NCI-H1105 treated with DMSO at 0.1 percent for 48 hours (cell line): ENCODE data around the gene RIMS1.

ENCODE experiments used
- DNase-seq: peaks from one replicate; lab custom pipeline; 2025; lab: John Stamatoyannopoulos, UW

Gene RIMS1

DNA sequence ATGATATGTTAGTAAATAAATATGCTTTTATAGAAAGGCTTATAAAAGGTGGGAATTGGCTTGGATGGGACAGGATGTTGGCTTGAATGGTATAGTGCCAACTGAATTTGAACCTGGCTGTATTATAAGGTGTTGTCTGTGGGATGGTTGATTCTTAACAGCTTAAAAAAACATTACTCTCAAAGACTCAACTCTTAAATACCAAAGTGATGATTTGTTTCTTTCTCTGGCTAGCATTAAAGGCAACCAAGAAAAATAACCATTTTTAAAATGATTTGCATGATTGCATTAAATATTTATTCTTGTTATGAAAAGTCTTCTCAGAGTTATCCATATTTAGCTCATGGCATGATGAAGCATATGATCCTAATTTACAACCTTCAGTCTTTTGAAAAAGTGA is 216.2 kb downstream of the RIMS1 start:
- DNase-seq: no peak

DNA sequence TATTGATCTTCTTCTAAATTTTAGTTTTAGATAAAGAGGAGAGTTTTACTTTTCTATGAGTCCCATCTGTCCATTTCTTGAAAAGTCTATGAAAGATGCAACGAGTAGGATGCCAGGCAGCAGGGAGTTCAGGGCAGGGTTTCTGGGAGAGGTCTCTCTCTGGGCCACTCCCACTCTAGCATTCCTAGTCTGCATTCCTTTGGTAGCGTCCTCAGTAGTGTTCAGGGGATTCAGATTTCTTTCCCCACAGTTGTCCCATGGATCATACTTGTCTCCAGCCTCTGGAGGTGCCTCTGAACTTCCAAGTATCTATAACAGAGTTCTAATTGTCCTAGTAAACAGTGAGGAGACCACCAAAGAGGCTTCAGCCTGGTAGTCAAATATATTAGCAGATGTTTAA is 225.3 kb downstream of the RIMS1 start:
- no peak for DNase-seq

DNA sequence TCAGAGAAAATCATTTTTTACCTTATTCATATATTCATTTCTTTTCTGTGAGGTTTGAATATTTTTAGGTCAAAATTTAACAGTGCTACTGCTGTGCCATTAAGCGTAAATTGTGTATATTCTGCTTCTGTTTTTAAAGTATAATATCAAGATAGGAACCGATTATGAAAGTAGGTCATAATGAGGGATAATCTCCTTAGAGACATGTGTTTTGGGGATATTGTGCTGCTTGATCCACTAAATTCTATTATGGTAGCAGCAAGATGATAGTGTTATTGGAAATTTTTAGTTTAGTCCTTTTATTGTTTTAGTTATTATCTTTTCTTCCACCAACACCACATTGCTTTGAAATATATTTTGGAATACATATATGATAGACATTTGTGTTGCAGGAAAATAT is 244.0 kb downstream of the RIMS1 start:
- no peak for DNase-seq

DNA sequence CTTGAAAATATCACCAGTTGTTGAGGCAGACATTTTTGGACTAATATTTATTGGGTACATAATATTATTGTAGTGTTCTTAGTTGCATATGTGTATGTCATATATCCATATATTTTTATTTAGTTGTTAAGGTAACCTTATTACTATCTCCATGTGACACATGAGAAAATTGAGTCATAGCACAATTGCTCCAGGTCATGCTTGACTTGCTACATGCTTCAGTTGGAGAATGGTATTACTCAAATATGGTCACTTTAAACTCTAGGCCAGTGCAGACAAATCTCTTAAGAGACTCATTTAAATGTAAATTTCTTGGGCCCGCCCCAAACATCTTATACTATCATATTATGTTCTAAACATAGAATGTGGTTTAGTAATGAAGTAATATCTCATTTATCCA is 246.1 kb downstream of the RIMS1 start:
- no peak for DNase-seq

DNA sequence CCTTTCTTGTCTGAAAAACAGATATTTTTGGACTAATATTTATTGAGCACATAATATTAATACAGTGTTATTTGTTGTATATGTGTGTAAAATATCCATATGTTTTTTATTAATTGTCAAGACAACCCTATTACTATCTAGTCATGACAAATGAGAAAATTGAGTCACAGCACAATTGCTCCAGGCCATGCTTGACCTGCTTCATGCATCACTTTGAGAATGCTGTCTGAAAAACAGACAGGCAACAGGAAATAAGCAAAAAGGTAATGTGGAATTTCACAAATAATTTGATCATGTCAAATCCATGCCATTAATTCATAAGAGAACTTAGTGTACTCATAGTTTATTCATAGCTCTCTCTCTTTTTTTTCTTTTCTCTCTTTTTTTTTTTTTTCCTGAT is 246.5 kb downstream of the RIMS1 start:
- DNase-seq: no peak

DNA sequence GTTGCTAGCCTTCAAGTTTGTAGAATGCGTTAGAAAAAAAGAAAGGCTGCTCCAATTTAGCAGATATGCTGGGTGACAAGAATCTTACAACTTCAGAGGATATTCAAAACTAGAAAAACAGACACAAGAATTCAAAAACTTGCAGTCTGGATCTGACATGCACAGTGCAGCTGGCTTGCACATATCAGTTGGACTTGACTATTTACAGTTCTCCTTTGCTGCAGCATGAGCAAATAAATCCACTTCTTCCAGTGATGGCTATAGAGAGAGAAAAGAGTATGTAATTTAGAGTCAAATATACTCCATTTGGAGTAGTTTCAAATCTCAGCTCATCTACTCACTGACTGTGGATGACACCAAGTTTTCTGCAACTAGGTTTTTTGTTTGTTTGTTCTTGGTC is 247.0 kb downstream of the RIMS1 start:
- DNase-seq: no peak

DNA sequence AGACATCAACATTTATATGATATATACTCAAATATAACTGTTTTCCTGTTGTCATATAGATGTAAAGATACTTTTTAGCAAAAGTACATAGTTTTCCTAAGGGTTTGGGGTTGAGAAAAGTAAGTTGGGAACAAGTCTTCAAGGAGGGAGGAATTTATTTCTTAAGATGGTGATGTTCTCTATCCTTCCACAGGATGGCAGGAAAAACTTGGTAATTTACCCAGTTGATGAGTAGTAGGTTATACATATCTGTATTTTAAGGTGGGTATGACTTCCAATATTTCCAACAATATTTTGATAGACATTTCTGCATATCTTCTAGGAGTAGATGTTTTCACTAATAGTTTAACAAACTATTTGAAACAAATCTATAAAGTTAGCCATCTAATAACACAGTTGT is 254.4 kb downstream of the RIMS1 start:
- no peak for DNase-seq

DNA sequence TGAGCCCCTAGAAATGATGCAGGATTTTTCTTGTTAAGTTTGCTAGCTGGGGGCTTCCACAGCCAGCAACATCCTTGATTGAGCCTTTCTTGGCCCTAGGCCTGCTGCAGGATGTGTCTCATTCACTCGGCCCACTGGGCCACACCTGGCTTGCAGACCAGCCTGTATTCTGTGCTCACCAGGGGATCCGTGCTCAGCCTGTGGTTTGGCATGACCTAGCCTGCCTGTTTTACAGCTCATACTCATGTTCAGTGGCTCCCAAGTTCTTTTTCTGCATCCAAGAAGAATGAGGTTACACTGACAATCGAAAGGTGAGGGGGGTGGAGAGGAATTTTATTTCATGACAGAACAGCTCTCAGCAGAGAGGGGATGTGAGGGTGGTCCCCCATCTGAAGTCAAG is 263.4 kb downstream of the RIMS1 start:
- DNase-seq: no peak

DNA sequence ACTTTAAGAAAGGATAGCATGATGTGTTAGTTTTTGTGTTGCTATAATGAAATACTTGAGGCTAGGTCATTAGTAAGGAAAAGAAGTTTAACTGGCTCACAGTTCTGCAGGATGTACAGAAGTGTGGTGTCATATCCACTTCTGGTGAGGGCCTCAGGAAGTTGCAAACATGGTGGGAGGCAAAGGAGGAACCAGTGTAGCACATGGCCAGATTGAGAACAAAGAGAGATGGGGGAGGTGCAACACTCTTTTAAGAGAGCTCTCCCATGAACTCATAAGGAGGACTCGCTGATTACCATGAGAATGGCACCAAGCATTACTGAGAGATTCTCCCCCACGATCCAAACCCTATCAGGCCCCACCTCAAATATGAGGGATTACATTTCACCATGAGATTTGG is 265.4 kb downstream of the RIMS1 start:
- DNase-seq: no peak

DNA sequence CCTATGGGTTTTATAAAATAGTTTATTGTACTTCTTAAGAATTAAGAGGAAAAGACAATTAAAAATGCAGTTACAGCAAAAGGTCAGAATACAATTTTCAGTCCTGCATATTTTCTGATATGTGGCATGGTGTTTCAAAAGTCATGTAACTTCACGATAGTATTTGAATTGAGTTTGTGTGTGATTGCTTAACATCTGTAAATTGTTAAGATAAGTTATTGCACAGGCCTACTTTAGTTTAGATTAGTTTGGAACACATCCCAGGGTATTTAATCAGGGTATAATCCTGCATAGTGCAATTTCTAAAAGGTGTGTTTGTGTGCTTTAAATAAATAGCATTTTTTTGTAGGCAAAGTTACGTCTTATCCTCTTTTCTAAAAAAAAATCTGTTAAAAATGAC is 289.6 kb downstream of the RIMS1 start:
- DNase-seq: no peak

DNA sequence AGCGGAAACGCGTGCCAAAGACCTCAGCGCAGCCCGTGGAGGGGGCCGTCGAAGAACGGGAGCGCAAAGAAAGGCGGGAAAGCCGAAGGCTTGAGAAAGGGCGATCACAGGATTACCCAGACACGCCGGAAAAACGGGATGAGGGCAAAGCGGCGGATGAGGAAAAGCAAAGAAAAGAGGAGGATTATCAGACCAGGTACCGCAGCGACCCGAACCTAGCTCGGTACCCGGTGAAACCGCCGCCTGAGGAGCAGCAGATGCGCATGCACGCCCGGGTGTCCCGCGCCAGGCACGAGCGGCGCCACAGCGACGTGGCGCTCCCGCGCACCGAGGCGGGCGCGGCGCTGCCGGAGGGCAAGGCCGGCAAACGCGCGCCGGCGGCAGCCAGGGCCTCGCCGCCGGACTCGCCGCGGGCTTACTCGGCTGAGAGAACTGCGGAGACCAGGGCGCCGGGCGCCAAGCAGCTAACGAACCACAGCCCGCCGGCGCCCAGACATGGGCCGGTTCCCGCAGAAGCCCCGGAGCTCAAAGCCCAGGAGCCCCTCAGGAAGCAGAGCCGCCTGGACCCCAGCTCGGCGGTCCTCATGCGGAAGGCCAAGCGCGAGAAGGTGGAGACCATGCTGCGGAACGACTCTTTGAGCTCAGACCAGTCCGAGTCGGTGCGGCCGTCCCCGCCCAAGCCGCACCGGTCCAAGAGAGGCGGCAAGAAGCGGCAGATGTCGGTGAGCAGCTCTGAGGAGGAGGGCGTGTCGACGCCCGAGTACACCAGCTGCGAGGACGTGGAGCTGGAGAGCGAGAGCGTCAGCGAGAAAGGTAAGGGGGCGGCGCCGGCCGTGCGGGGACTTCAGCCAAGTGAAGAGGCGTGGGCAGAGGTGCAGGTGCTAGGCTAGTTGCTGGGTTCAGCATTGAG is 296.2 kb downstream of the RIMS1 start:
- DNase-seq: peak; percentile 92

DNA sequence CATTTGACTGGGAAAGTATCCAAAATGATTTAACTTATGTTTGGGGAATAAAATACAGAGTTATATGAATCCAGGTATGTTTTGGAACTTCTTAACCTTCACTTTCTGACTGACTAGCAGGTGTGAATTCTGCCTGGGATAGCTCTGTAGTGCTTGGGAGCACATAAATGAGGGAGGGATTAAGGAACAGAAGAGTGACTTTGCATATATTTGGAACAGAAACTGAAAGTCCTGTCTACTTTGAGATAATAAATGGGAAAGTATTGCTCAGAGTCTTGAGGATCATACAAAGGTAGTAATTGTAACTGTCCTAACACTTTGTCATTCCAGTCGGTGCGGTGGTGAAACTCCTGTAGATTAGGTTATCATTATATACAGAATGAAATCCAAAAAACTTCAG is 317.6 kb downstream of the RIMS1 start:
- DNase-seq: no peak

DNA sequence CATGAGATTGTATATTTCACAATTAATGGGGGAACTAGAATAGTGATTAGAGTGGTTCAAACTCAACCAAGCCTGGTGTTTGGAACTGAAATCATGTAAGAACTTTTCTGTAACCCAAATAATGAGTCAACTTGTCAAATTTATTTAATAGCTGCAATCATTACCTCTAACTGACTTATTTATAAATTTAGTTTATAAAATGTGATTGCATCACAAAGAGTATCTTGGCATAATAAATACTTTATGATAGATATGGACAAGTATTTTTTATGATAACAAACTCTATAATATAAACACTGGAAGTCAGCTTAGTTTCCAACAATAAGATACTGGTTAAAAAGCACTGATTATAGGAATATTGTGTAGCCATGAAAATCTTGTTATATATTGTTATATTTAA is 319.1 kb downstream of the RIMS1 start:
- DNase-seq: no peak

DNA sequence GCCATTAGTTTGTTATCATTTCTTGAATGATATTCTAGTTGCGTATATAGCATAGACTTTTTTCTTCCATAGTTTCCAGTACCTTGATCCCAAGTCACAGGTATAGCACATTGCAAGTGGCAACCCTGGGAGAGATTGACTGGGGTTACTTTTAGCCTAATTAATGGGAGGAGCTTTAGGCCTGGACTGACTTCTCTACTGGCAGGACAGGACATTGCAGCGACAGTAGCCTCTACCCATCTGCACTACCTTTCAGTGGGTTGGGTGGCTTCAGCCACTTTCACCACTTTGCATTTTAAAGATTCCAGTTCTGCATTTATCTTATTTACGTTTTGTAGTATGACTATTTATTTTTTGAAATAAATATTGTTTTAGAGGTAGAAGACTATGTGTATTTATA is 320.3 kb downstream of the RIMS1 start:
- no peak for DNase-seq

DNA sequence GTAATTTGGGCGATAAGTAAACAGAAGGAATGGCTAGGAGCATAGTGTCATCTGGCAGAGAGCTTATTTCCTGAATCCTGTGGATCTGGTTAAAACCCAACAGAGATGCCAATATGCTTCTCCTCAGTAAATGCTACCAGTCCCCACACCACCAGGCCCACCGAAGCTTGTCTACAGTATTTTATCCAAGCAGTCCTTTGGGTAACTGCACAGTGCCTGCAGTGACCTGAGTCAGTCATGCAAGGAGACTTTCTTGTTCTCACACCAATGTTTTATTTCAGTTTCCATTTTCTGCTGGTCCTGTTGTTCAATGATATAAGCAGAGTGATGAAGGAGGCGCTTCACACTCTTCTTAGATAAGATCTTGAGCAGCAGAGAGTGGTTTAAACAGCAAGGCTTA is 326.3 kb downstream of the RIMS1 start:
- peak; percentile 55 for DNase-seq

DNA sequence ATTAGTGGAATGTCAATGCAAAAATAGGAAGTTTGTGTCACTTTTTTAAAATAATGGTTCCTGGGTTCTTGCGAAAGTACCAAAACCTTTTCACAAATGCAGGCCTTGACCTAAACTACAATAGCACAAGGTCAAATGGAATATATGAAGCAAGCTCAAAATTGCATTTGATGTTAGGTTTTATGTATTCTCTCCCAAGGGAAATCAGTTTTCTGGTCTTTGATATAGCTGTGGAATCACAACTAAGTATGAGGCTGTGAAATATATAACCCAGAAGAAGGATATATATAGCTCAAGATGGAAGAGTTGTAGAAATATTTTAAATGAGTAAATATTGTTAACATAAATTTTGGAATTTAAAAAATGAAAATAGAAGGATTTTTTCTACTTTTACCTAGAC is 327.3 kb downstream of the RIMS1 start:
- DNase-seq: no peak

DNA sequence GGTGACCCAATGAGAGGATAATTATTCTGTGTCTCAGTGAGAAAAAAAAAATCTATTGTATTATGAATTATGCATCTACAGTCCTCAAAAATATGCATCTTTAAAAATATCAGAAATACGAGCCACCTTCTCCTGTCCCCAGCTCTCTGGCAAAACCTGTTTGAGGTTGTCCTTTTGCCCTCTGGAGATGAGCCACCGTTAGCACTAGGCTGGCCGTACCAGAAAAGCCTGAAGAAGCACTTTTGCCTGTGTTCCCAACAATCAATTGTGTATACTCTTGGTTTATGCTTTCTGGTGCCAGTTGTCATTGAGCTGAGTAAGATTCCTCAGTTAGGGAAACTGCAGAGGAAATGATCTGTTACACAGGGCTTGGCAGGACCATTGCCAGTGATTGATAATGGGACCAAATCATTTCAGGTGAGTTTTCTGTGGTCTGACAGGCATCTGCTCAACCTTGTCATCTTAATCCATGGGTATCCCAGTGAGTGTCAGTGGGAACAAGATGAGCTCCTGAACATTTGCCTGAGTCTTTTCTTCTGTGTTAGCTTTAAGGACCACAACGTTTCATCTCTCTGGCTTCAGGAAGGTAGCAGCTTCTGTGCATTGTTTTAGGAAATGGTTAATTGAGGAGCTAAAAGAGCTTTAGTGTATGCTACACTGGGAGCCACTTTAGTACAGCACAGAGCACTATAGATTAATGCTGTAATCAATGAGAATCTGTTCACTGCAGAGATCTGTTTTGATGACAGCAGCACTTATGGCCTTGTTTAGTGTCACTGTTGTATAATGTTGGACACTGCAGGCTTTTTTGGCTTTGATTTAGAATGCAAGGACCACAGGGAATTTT is 330.1 kb downstream of the RIMS1 start:
- DNase-seq: no peak

DNA sequence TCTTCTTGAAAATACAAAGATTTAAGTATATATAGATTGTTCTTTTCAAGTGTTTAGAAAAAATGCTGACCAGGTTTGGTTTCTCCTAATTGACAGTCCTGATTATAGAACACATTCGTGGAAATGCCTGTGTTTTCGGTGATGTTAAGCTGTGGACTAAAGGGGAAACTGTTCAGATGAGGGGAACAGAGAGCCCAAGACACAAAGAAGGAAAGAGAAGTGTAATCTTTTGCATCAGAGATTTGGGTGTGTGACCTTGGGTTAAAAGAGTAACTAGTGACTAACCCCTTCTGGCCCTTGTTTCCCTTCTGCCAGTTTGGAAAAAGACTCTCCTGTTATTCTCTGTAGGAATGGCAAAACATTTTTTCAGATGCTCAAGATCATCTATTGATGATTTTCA is 331.3 kb downstream of the RIMS1 start:
- no peak for DNase-seq

DNA sequence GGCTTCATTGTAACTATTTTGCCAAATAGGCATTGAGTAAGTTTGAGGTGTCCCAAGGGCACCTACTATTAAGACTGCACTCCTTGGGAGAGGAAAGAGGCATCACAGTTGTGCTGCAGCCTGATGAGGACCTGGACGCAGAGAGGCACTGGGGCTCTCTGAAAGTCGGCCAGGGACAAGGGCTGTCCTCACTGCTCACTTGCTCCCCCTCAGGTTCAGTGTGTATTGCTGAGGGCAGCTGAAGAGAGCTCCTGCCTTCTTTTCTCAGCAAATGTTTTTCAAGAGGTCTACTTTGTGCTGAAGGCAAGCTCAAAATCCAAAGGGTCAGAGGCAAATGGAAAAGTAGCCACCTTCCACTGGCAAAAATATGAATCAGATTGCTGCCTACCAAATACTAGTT is 331.8 kb downstream of the RIMS1 start:
- peak; percentile 8 for DNase-seq

DNA sequence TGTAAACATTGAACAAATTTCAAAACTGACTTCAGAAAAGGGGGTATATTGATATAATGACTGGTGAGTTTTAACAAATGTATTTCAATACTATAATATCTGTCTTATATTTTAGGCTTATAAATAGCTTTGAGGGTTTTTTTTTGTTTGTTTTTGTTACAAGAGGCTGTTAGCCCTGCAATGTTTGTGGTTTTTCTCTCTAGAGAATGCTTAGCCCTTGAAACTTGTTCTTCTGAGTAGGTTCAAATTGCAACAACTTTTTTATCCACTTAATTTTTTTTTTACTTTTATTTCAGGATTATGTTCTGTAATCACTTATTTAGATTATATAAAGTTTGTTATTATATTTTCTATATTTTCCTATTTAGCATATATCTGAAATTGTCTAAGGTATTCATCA is 333.2 kb downstream of the RIMS1 start:
- DNase-seq: no peak

DNA sequence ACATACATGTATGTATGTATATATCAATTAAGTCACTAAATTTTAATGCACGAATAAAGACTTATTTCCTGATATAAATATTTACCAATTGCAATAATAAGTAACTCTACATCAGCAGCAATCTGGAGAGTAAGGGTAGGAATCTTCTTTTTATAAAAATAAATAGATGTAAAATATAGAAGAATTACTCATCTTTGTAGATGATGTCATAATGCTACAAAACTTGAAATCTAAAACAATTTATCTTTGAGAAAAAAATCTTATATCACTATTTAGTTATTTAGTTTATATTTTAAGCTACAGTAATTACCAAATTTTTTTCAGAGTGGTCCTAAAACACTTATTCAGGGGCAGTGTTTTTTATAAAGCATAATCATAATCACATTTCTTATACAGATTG is 351.7 kb downstream of the RIMS1 start:
- DNase-seq: no peak

DNA sequence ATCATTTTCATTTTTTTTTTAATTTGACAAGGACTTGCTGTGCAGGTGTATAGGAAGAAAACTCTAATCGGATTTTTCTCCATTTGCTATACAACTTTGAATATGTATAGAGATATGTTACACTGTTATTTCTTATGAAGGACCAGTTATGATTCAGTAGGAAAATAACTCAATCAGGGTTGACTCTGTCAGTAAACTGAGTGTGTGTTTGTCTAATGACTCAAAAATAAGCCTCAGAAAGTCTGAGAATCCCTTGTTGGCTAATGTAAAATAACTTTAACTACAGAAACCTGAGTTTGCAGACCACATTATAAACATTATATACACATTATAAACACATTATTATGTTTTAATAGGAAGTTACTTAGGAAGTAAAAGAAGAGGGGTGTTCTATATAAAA is 352.6 kb downstream of the RIMS1 start:
- no peak for DNase-seq

DNA sequence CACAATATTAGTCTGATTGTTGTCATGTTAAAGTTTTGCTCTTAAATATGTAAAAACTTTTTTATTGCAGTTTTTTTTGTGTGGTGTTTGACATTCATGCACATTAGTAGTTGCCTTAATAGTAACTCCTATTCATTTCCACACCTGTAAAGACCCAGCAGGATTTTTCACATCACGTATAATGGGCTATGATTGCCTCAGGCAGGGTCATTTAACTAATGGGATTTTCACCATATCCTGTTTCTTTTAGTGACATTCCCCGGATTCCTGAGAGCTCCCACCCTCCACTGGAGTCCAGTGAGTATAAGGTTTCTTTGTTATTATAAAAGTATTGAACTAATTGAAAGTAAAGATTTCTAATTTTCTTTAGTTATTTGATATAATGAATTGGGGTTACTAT is 359.2 kb downstream of the RIMS1 start:
- DNase-seq: no peak
